Measurements from ENCODE around the gene BTRC.

BTRC gene

DNA sequence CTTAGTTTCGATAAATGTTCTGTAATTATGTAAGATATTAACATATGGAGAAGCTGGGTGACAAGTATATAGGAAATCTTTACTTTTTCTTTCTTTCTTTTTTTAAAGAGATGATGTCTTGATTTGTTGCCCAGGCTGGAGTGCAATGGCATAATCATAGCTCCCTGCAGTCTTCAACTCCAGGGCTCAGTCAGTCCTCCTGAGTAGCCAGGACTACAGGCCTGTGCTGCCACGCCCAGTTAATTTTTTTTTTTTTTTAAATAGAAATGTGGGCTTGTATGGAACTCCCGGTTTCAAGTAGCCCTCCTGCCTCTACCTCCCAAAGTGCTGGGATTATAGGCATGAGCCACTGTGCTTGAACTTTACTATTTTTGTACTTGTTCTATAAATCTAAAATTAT lies 122.4 kb downstream of the BTRC start:
- H3K27me3 ChIP-seq (ENCODE audit: control insufficient read depth, insufficient read depth, low read length, poor library complexity, severe bottlenecking), result no peaks in the 10 kb centered on the region
- H3K36me3 ChIP-seq (ENCODE audit: control insufficient read depth, insufficient read depth, low read length), result no peaks in the 10 kb centered on the region
- WGBS, 2 experiments, result 100% methylated on average over 1 to 3 of the region's 3 CpGs
- no peaks in the 10 kb centered on the region for H3K9me3 ChIP-seq (ENCODE audit: control insufficient read depth, low read length)
- H3K27ac ChIP-seq (ENCODE audit: insufficient read depth, low read depth, low read length, poor library complexity, severe bottlenecking), result no peak overlapping the region
- H3K4me3 ChIP-seq (ENCODE audit: insufficient read depth, low read depth, low read length), result no peak overlapping the region
- H3K4me1 ChIP-seq (ENCODE audit: control insufficient read depth, insufficient read depth, low read length), result no peaks in the 10 kb centered on the region

DNA sequence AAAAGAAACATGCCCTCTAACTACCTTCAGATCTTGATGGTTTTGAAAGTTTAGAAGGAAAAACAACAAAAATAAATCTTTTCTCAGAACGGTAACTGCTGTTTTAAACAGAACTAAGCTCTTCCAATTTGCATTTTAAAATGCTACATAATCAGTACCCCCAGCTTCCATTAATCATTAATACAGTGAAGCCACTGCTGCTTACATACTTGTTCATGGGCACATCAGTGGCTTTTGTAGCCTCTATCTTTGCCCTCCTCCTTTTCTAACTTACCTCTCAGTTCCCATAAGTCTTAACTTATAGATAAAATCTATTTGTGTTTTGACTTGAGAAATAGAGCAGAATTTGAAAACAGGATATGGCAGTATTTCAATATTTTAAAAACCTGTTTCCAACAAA lies 125.0 kb downstream of the BTRC start:
- WGBS, 2 experiments, result 88 to 92% methylated on average over 1 of the region's 1 CpG
- Histone ChIP-seq H3K9me3 (ENCODE audit: control insufficient read depth, low read length) (no peaks in the 10 kb centered on the region), H3K27ac (ENCODE audit: insufficient read depth, low read depth, low read length, poor library complexity, severe bottlenecking) (no peak overlapping the region), H3K27me3 (ENCODE audit: control insufficient read depth, insufficient read depth, low read length, poor library complexity, severe bottlenecking) (no peaks in the 10 kb centered on the region), H3K4me1 (ENCODE audit: control insufficient read depth, insufficient read depth, low read length) (no peaks in the 10 kb centered on the region), H3K36me3 (ENCODE audit: control insufficient read depth, insufficient read depth, low read length) (no peaks in the 10 kb centered on the region), H3K4me3 (ENCODE audit: insufficient read depth, low read depth, low read length) (no peak overlapping the region)

GRCh38 chr10:101481256-101481655 lies 127.3 kb downstream of the BTRC start:
- H3K4me3 ChIP-seq (ENCODE audit: insufficient read depth, low read depth, low read length), result no peak overlapping the region
- H3K27ac ChIP-seq (ENCODE audit: insufficient read depth, low read depth, low read length, poor library complexity, severe bottlenecking), result no peak overlapping the region

DNA sequence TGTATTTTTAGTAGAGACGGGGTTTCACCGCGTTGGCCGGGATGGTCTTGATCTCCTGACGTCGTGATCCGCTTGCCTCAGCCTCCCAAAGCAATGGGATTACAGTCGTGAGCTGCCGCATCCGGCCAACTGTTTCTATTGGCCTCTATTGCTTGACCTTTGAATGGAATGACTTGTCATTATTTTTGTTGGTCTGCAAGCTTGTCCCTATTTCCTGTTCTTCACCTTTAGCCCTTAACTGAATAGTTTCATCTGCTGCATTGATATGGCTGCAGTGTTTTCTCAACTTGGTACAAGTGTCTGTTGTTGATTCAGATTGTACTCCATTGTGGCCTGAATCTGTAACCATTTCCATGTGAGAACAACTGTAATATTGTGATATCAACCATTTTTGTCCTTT lies 128.6 kb downstream of the BTRC start:
- Histone ChIP-seq H3K27ac (ENCODE audit: insufficient read depth, low read depth, low read length, poor library complexity, severe bottlenecking) (no peak overlapping the region), H3K4me1 (ENCODE audit: control insufficient read depth, insufficient read depth, low read length) (peaks cover 4% of the 10 kb centered on the region), H3K9me3 (ENCODE audit: control insufficient read depth, low read length) (no peaks in the 10 kb centered on the region), H3K36me3 (ENCODE audit: control insufficient read depth, insufficient read depth, low read length) (no peaks in the 10 kb centered on the region), H3K4me3 (ENCODE audit: insufficient read depth, low read depth, low read length) (no peak overlapping the region), H3K27me3 (ENCODE audit: control insufficient read depth, insufficient read depth, low read length, poor library complexity, severe bottlenecking) (no peaks in the 10 kb centered on the region)
- 91 to 92% methylated on average over 10 of the region's 10 CpGs for WGBS, 2 experiments

More at GRCh38 chr10:101481256-101481655, 127.3 kb downstream of the BTRC start:
- Histone ChIP-seq H3K36me3 (ENCODE audit: control insufficient read depth, insufficient read depth, low read length) (no peaks in the 10 kb centered on the region), H3K9me3 (ENCODE audit: control insufficient read depth, low read length) (no peaks in the 10 kb centered on the region), H3K27me3 (ENCODE audit: control insufficient read depth, insufficient read depth, low read length, poor library complexity, severe bottlenecking) (no peaks in the 10 kb centered on the region), H3K4me1 (ENCODE audit: control insufficient read depth, insufficient read depth, low read length) (peaks cover 1% of the 10 kb centered on the region)

DNA sequence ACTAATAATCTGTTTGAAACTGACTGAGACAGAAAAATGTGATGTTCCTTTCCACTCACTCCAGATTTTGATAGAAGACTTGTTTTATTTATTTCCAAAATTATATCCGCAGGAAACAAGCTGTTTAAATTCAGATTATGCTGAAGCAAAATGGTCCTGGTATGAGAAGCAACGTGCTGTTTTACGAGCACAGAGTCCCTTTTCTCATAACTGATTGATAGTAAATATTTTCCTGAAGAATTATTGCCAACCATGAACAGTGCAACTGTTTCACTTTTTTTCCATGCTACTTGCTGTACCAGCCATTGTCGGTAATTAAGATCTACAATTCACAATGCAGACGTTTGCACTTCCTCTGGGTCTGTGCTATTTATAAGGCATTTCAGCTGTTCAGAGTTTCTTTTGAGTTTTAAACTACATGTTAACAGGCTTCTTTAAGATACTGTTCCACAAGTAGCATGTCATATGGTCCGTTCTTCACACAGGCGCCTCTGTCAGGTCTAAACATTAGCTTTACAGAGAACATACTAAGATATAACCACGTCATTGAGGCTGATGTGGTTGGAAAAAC lies 130.3 kb downstream of the BTRC start:
- WGBS, 2 experiments, result 94 to 95% methylated on average over 7 to 8 of the region's 8 CpGs
- Histone ChIP-seq H3K9me3 (ENCODE audit: control insufficient read depth, low read length) (no peaks in the 10 kb centered on the region), H3K4me1 (ENCODE audit: control insufficient read depth, insufficient read depth, low read length) (peaks cover 4% of the 10 kb centered on the region), H3K36me3 (ENCODE audit: control insufficient read depth, insufficient read depth, low read length) (no peaks in the 10 kb centered on the region), H3K27me3 (ENCODE audit: control insufficient read depth, insufficient read depth, low read length, poor library complexity, severe bottlenecking) (no peaks in the 10 kb centered on the region), H3K4me3 (ENCODE audit: insufficient read depth, low read depth, low read length) (no peak overlapping the region), H3K27ac (ENCODE audit: insufficient read depth, low read depth, low read length, poor library complexity, severe bottlenecking) (no peak overlapping the region)

DNA sequence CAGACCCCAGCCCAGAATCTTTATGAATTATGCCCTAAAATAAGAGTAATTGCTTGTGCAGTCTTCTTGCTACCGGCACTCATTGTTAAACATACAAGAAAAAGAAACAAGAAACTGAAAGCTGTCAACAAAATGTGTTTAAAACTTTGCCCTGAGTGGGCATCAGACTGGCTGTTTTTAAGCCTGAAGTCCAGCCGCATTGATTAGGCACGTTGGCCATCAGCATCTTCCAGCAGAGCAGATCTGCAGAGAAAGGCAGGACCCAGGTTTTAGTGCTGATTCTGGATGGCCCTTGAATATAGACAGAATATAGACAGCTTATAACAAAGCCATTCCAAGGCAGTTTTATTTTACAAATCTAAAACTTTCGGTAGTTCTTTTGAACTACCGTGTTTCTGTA lies 131.2 kb downstream of the BTRC start:
- Histone ChIP-seq H3K4me3 (ENCODE audit: insufficient read depth, low read depth, low read length) (no peak overlapping the region), H3K27ac (ENCODE audit: insufficient read depth, low read depth, low read length, poor library complexity, severe bottlenecking) (no peak overlapping the region), H3K36me3 (ENCODE audit: control insufficient read depth, insufficient read depth, low read length) (no peaks in the 10 kb centered on the region), H3K9me3 (ENCODE audit: control insufficient read depth, low read length) (no peaks in the 10 kb centered on the region), H3K4me1 (ENCODE audit: control insufficient read depth, insufficient read depth, low read length) (peaks cover 4% of the 10 kb centered on the region), H3K27me3 (ENCODE audit: control insufficient read depth, insufficient read depth, low read length, poor library complexity, severe bottlenecking) (no peaks in the 10 kb centered on the region)
- 88 to 90% methylated on average over 5 of the region's 5 CpGs for WGBS, 2 experiments

GRCh38 chr10:101485681-101486554 lies 132.0 kb downstream of the BTRC start:
- Histone ChIP-seq H3K27me3 (ENCODE audit: control insufficient read depth, insufficient read depth, low read length, poor library complexity, severe bottlenecking) (no peaks in the 10 kb centered on the region), H3K27ac (ENCODE audit: insufficient read depth, low read depth, low read length, poor library complexity, severe bottlenecking) (no peak overlapping the region), H3K36me3 (ENCODE audit: control insufficient read depth, insufficient read depth, low read length) (no peaks in the 10 kb centered on the region), H3K4me3 (ENCODE audit: insufficient read depth, low read depth, low read length) (no peak overlapping the region), H3K9me3 (ENCODE audit: control insufficient read depth, low read length) (no peaks in the 10 kb centered on the region), H3K4me1 (ENCODE audit: control insufficient read depth, insufficient read depth, low read length) (peaks cover 4% of the 10 kb centered on the region)
- 56 to 58% methylated on average over 23 of the region's 23 CpGs for WGBS, 2 experiments

DNA sequence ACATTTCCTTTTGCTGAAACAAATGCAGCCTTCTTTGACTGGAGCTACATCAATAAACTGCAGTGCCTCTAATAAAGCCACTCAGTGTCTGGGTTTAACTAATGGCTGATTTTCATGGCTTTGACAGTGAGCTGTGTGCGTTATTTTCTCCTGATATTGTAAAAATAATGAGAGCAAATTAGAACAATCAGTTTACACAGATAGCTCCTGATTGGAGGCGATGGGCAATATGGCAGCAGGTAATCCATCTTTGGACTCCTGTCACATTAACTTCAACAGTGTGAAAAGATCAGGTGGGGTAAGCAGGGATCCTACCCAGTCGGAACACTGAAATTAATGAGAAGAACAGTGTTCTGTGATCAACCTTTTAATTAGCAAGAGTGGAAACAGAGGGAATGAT lies 133.4 kb downstream of the BTRC start:
- WGBS, 2 experiments, result 94 to 96% methylated on average over 3 of the region's 3 CpGs

DNA sequence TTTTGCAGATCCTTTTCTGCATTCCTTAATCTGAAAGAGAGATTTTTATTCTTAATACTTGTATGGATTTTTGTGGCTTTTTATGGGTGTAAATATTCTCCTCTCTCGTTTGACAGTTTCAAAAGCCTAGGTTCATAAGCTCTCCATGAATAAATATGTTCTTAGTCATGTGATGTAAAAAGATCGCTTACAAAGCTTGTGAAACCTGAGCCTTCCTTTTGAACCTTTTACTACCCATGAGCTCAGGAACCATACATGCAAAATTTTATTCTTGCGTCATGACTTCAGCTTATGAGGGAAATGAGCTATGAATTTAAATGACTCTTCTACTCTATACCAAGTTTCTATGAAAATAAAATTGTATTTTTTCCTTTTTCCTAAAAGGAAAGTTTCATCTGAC lies 135.4 kb downstream of the BTRC start:
- H3K4me1 ChIP-seq (ENCODE audit: control insufficient read depth, insufficient read depth, low read length), result peaks cover 4% of the 10 kb centered on the region
- no peaks in the 10 kb centered on the region for H3K27me3 ChIP-seq (ENCODE audit: control insufficient read depth, insufficient read depth, low read length, poor library complexity, severe bottlenecking)
- no peaks in the 10 kb centered on the region for H3K36me3 ChIP-seq (ENCODE audit: control insufficient read depth, insufficient read depth, low read length)
- 66% methylated on average over 3 of the region's 3 CpGs; no CpG with 5 or more reads in 1 of the 2 experiments for whole genome bisulfite sequencing, 2 experiments
- H3K4me3 ChIP-seq (ENCODE audit: insufficient read depth, low read depth, low read length), result no peak overlapping the region
- H3K9me3 ChIP-seq (ENCODE audit: control insufficient read depth, low read length), result no peaks in the 10 kb centered on the region
- no peak overlapping the region for H3K27ac ChIP-seq (ENCODE audit: insufficient read depth, low read depth, low read length, poor library complexity, severe bottlenecking)

More for the DNA sequence above, 133.4 kb downstream of the BTRC start:
- Histone ChIP-seq H3K27ac (ENCODE audit: insufficient read depth, low read depth, low read length, poor library complexity, severe bottlenecking) (no peak overlapping the region), H3K27me3 (ENCODE audit: control insufficient read depth, insufficient read depth, low read length, poor library complexity, severe bottlenecking) (no peaks in the 10 kb centered on the region), H3K4me1 (ENCODE audit: control insufficient read depth, insufficient read depth, low read length) (peaks cover 4% of the 10 kb centered on the region), H3K4me3 (ENCODE audit: insufficient read depth, low read depth, low read length) (no peak overlapping the region), H3K36me3 (ENCODE audit: control insufficient read depth, insufficient read depth, low read length) (no peaks in the 10 kb centered on the region), H3K9me3 (ENCODE audit: control insufficient read depth, low read length) (no peaks in the 10 kb centered on the region)

DNA sequence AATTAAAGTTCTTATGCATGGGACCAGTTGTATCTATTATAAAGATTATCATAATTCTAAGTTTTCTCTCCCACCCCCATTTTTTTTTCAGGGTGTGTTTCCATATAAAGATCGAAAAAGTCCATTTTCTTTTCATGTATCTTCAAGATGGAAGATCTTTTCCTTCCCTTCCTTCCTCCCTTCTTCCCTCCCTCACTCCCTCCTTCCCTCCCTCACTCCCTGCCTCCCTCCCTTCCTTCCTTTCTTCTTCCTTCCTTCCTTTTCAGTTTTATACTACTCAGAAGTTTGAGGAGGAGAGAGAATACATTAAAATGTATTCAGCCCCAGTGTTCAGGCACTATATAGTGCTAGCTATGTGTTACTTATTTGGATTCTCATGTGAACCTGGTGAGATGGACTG lies 136.1 kb downstream of the BTRC start:
- H3K9me3 ChIP-seq (ENCODE audit: control insufficient read depth, low read length), result no peaks in the 10 kb centered on the region
- H3K4me1 ChIP-seq (ENCODE audit: control insufficient read depth, insufficient read depth, low read length), result peaks cover 4% of the 10 kb centered on the region
- 91 to 94% methylated on average over 1 of the region's 1 CpG for WGBS, 2 experiments

More for the DNA sequence above, 136.1 kb downstream of the BTRC start:
- no peaks in the 10 kb centered on the region for H3K27me3 ChIP-seq (ENCODE audit: control insufficient read depth, insufficient read depth, low read length, poor library complexity, severe bottlenecking)
- no peak overlapping the region for H3K4me3 ChIP-seq (ENCODE audit: insufficient read depth, low read depth, low read length)
- H3K27ac ChIP-seq (ENCODE audit: insufficient read depth, low read depth, low read length, poor library complexity, severe bottlenecking), result no peak overlapping the region
- no peaks in the 10 kb centered on the region for H3K36me3 ChIP-seq (ENCODE audit: control insufficient read depth, insufficient read depth, low read length)
